GM18505 (cell line): ENCODE measurements around the gene BTBD9.

Experiments used
- ATAC-seq: cut with Tn5 transposase; IDR thresholded peaks from one replicate; pipeline ENCODE4 v1.9.1; 2021; ENCODE audit not compliant: unreplicated experiment
- POLR2A ChIP-seq: IDR thresholded peaks from 4 replicates; pipeline ENCODE4 v1.6.1; 2011; ENCODE audit warnings: borderline replicate concordance; ENCODE audit not compliant: insufficient read depth, insufficient read length; ENCODE audit errors: extremely low read depth

The BTBD9 gene

GRCh38 chr6:38174806-38175495 is 464.8 kb downstream of the BTBD9 start:
- TF ChIP-seq POLR2A = no peak
- ATAC-seq = no peak

- no peak for ATAC-seq
- TF ChIP-seq POLR2A = no peak
These were observed 465.4 kb downstream of the BTBD9 start for GRCh38 chr6:38174315-38174714.

GRCh38 chr6:38173909-38174308 is 465.8 kb downstream of the BTBD9 start:
- TF ChIP-seq POLR2A = no peak
- ATAC-seq = no peak

- TF ChIP-seq POLR2A = no peak
- no peak for ATAC-seq
These were observed 466.9 kb downstream of the BTBD9 start for GRCh38 chr6:38172739-38173410.

- no peak for ATAC-seq
These were observed 467.6 kb downstream of the BTBD9 start for GRCh38 chr6:38171997-38172738.

GRCh38 chr6:38170666-38171355 is 468.9 kb downstream of the BTBD9 start:
- TF ChIP-seq POLR2A = no peak
- ATAC-seq = no peak

More at GRCh38 chr6:38171997-38172738, 467.6 kb downstream of the BTBD9 start:
- no peak for TF ChIP-seq POLR2A

- no peak for TF ChIP-seq POLR2A
- ATAC-seq = no peak
These were observed 469.7 kb downstream of the BTBD9 start for GRCh38 chr6:38169977-38170526.

- no peak for ATAC-seq
- no peak for TF ChIP-seq POLR2A
These were observed 470.3 kb downstream of the BTBD9 start for GRCh38 chr6:38169221-38169976.

GRCh38 chr6:38168699-38169098 is 471.0 kb downstream of the BTBD9 start:
- TF ChIP-seq POLR2A = no peak
- ATAC-seq = no peak

- no peak for ATAC-seq
- no peak for TF ChIP-seq POLR2A
These were observed 471.6 kb downstream of the BTBD9 start for GRCh38 chr6:38168126-38168525.

GRCh38 chr6:38167598-38167997 is 472.1 kb downstream of the BTBD9 start:
- TF ChIP-seq POLR2A = no peak
- ATAC-seq = no peak
